Measurements from ENCODE around the gene TJP1. TPM values are rescaled to one million over a fixed set of nuclear protein-coding genes. Genes with fewer than 3 reads are reported as not detected.

The TJP1 gene
- polyA plus RNA-seq, 1 donor (not counting 4 experiments of a cell fraction or from before 2014, with no cell fraction given): 54.7 TPM

DNA sequence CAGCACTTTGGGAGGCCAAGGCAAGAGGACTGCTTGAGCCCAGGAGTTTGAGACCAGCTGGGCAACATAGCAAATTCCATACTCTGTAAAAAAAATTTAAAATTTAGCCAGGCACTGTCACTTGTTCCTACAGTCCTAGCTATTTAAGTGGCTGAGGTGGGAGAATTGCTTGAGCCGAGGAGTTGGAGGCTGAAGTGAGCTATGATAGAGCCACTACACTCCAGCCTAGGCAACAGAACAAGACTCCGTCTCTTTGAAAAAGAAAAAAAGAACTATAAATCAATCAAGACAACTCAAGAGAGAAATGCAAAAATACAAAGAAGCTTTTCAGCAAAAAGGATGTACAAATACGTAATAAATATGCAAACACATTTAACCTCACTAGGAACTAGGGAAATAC is 78.8 kb downstream of the TJP1 start:
- DNase-seq (ENCODE audit: low read depth, low spot score): no peak
- no peaks in the 10 kb centered on the region for H3K27me3 ChIP-seq (ENCODE audit: control insufficient read depth, extremely low read depth, insufficient read depth, low read length)
- H3K9ac ChIP-seq (ENCODE audit: control insufficient read depth, extremely low read depth, insufficient read depth, low read length): no peak overlapping the region
- no peak overlapping the region for H2AFZ ChIP-seq (ENCODE audit: control insufficient read depth, low read length)
- no peak overlapping the region for H3K4me2 ChIP-seq (ENCODE audit: control insufficient read depth, extremely low read depth, insufficient read depth, low read depth, low read length)
- H3K79me2 ChIP-seq (ENCODE audit: control insufficient read depth, insufficient read depth, low read length): peaks cover 2% of the 10 kb centered on the region
- TF ChIP-seq CTCF (optimal IDR thresholded peaks at IDR 0.05 in 1 of 3, IDR thresholded peaks at IDR 0.05 in 1 of 3, conservative IDR thresholded peaks at IDR 0.05 in 1 of 3; ENCODE audit: extremely low read depth in 1 of 3, insufficient read depth in 2 of 3, low read length in 3 of 3) (no peak), EZH2 (IDR thresholded peaks at IDR 0.05; ENCODE audit: low read length) (no peak)
- H3K4me1 ChIP-seq (ENCODE audit: control insufficient read depth, extremely low read depth, insufficient read depth, low read length): no peaks in the 10 kb centered on the region
- no peaks in the 10 kb centered on the region for H3K9me3 ChIP-seq (ENCODE audit: control insufficient read depth, low read depth, low read length)
- FAIRE-seq: no peak
- H3K36me3 ChIP-seq (ENCODE audit: control insufficient read depth in 2 of 2, extremely low read depth in 1 of 2, insufficient read depth in 2 of 2, low read length in 2 of 2): peaks cover 4 to 8% of the 10 kb centered on the region in 2 experiments
- no peak overlapping the region for H3K4me3 ChIP-seq (ENCODE audit: control insufficient read depth in 2 of 3, extremely low read depth in 1 of 3, insufficient read depth in 2 of 3, low read depth in 1 of 3, low read length in 3 of 3)
- H3K9me1 ChIP-seq (ENCODE audit: control insufficient read depth, extremely low read depth, insufficient read depth, low read length): no peaks in the 10 kb centered on the region
- no peak overlapping the region for H3K27ac ChIP-seq (ENCODE audit: control insufficient read depth, insufficient read depth, low read length)
- dilution Hi-C loops (cut with MboI; ENCODE audit: extremely low pct_ligation_motif_present, low sequenced_read_pairs): no loop called here
- H4K20me1 ChIP-seq (ENCODE audit: control insufficient read depth, extremely low read depth, insufficient read depth, low read length): no peaks in the 10 kb centered on the region

- DNase-seq (ENCODE audit: low read depth, low spot score) (no peak), FAIRE-seq (no peak)
- no peak for TF ChIP-seq EZH2 (IDR thresholded peaks at IDR 0.05; ENCODE audit: low read length)
- peak in 1 of 3 experiments; percentile 38 for TF ChIP-seq CTCF (optimal IDR thresholded peaks at IDR 0.05 in 1 of 3, IDR thresholded peaks at IDR 0.05 in 1 of 3, conservative IDR thresholded peaks at IDR 0.05 in 1 of 3; ENCODE audit: extremely low read depth in 1 of 3, insufficient read depth in 2 of 3, low read length in 3 of 3)
Measured at GRCh38 chr15:29740692-29741311, 81.5 kb downstream of the TJP1 start.

More at GRCh38 chr15:29740692-29741311, 81.5 kb downstream of the TJP1 start:
- H3K9me3 ChIP-seq (ENCODE audit: control insufficient read depth, low read depth, low read length): no peaks in the 10 kb centered on the region
- H3K4me3 ChIP-seq (ENCODE audit: control insufficient read depth in 2 of 3, extremely low read depth in 1 of 3, insufficient read depth in 2 of 3, low read depth in 1 of 3, low read length in 3 of 3): no peak overlapping the region
- dilution Hi-C loops (cut with MboI; ENCODE audit: extremely low pct_ligation_motif_present, low sequenced_read_pairs): no loop called here
- peaks cover 13% of the 10 kb centered on the region for H3K4me1 ChIP-seq (ENCODE audit: control insufficient read depth, extremely low read depth, insufficient read depth, low read length)
- H3K9me1 ChIP-seq (ENCODE audit: control insufficient read depth, extremely low read depth, insufficient read depth, low read length): no peaks in the 10 kb centered on the region
- no peaks in the 10 kb centered on the region for H3K27me3 ChIP-seq (ENCODE audit: control insufficient read depth, extremely low read depth, insufficient read depth, low read length)
- H2AFZ ChIP-seq (ENCODE audit: control insufficient read depth, low read length): no peak overlapping the region
- peaks cover 2% of the 10 kb centered on the region for H3K79me2 ChIP-seq (ENCODE audit: control insufficient read depth, insufficient read depth, low read length)
- no peak overlapping the region for H3K4me2 ChIP-seq (ENCODE audit: control insufficient read depth, extremely low read depth, insufficient read depth, low read depth, low read length)
- no peak overlapping the region for H3K27ac ChIP-seq (ENCODE audit: control insufficient read depth, insufficient read depth, low read length)
- no peaks in the 10 kb centered on the region for H4K20me1 ChIP-seq (ENCODE audit: control insufficient read depth, extremely low read depth, insufficient read depth, low read length)
- no peak overlapping the region for H3K9ac ChIP-seq (ENCODE audit: control insufficient read depth, extremely low read depth, insufficient read depth, low read length)
- peaks cover 10 to 15% of the 10 kb centered on the region in 2 experiments for H3K36me3 ChIP-seq (ENCODE audit: control insufficient read depth in 2 of 2, extremely low read depth in 1 of 2, insufficient read depth in 2 of 2, low read length in 2 of 2)
